Measurements from ENCODE around the gene TMEM151B.

The TMEM151B gene

DNA sequence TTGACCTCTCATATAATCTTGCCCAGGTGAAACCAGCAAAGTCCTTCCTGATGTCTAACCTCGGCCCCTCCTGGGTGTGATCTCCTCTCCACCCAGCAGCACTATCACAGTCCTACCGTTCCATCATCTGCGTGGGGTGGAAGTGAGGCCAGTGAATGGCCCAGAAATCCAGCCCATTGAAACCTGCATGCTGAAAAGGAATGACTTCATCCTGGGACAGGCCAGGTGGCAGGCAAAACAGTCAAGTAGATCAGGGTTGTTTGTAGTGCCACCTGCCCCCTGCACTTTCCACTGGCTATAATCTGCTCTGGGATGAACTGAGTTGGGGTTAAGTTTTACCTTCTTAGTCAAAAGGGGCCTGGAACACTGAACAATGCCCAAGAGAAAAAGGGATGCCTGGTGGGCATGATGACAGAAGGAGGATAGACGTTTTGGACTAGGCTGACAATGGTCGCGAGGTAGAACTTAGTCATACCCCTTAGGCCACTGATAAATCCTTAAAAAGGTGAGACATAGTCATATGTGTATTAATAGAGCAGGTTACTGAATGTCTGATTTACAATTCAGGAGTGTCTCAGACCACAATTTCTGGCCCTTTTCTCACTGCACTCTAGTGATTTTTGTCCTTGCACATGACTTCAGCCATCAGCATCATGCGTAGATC, 31.4 kb upstream of the TMEM151B start:
- H3K9me2 ChIP-seq (replicated peaks; ENCODE audit: insufficient read depth, low read length), result no peaks in the 10 kb centered on the region
- H3K36me3 ChIP-seq (replicated peaks; ENCODE audit: insufficient read depth, low read length), result no peaks in the 10 kb centered on the region
- no peak overlapping the region for H3K27ac ChIP-seq (ENCODE audit: low read length)
- H3K4me3 ChIP-seq (ENCODE audit: low read length), result no peak overlapping the region
- H3K4me1 ChIP-seq (ENCODE audit: low read length), result peaks cover 5% of the 10 kb centered on the region
- TF ChIP-seq EZH2phosphoT487 (IDR thresholded peaks at IDR 0.05; ENCODE audit: low read length), result no peak
- TF ChIP-seq, protein P1, sequence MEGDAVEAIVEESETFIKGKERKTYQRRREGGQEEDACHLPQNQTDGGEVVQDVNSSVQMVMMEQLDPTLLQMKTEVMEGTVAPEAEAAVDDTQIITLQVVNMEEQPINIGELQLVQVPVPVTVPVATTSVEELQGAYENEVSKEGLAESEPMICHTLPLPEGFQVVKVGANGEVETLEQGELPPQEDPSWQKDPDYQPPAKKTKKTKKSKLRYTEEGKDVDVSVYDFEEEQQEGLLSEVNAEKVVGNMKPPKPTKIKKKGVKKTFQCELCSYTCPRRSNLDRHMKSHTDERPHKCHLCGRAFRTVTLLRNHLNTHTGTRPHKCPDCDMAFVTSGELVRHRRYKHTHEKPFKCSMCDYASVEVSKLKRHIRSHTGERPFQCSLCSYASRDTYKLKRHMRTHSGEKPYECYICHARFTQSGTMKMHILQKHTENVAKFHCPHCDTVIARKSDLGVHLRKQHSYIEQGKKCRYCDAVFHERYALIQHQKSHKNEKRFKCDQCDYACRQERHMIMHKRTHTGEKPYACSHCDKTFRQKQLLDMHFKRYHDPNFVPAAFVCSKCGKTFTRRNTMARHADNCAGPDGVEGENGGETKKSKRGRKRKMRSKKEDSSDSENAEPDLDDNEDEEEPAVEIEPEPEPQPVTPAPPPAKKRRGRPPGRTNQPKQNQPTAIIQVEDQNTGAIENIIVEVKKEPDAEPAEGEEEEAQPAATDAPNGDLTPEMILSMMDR (IDR thresholded peaks at IDR 0.05; ENCODE audit: low read length), result no peak
- no peak for TF ChIP-seq EZH2 (optimal IDR thresholded peaks at IDR 0.05; ENCODE audit: low read depth, low read length)
- no peaks in the 10 kb centered on the region for H3K79me2 ChIP-seq (ENCODE audit: low read length)
- no peak for DNase-seq
- no peak overlapping the region for H3K4me2 ChIP-seq (ENCODE audit: low read depth, low read length)
- H2AFZ ChIP-seq (ENCODE audit: low read length), result no peak overlapping the region
- H3K27me3 ChIP-seq (replicated peaks; ENCODE audit: insufficient read depth, low read length), result no peaks in the 10 kb centered on the region
- H3K9ac ChIP-seq (ENCODE audit: low read length), result no peak overlapping the region
- H3F3A ChIP-seq (ENCODE audit: insufficient read depth, low read length), result 0 out of 2 replicates have a peak, but pooled peaks cover 7% of the 10 kb centered on the region
- H3K9me3 ChIP-seq (replicated peaks; ENCODE audit: insufficient read depth, low read length), result no peaks in the 10 kb centered on the region
- no peaks in the 10 kb centered on the region for H4K20me1 ChIP-seq (ENCODE audit: insufficient read depth, low read length)

DNA sequence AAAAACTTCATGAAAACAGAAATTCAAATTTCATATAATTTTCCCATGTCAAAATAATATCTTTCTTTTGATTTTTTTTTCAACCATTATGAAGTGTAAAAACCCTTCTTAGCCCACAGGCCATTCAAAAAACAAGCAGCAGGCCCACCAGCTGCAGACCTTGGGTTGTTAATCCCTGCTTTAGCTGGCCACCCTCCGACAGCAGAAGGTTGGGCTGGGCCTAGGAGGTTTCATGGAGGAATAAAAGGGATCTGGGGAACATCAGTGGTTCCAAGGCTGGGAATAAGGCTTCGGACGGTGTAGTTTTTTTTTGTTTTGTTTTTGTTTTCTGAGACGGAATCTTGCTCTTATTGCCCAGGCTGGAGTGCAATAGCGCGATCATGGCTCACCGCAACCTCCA, 26.9 kb upstream of the TMEM151B start:
- no peak overlapping the region for H3K9ac ChIP-seq (ENCODE audit: low read length)
- H2AFZ ChIP-seq (ENCODE audit: low read length), result no peak overlapping the region
- H4K20me1 ChIP-seq (ENCODE audit: insufficient read depth, low read length), result peaks cover 10% of the 10 kb centered on the region
- no peaks in the 10 kb centered on the region for H3K27me3 ChIP-seq (replicated peaks; ENCODE audit: insufficient read depth, low read length)
- H3K9me3 ChIP-seq (replicated peaks; ENCODE audit: insufficient read depth, low read length), result no peaks in the 10 kb centered on the region
- H3K27ac ChIP-seq (ENCODE audit: low read length), result no peak overlapping the region
- DNase-seq, result no peak
- H3K36me3 ChIP-seq (replicated peaks; ENCODE audit: insufficient read depth, low read length), result no peaks in the 10 kb centered on the region; the same call in 1 of the 2 replicates
- peaks cover 8% of the 10 kb centered on the region for H3K4me1 ChIP-seq (ENCODE audit: low read length)
- H3K4me2 ChIP-seq (ENCODE audit: low read depth, low read length), result no peak overlapping the region
- TF ChIP-seq EZH2phosphoT487 (IDR thresholded peaks at IDR 0.05; ENCODE audit: low read length), result no peak
- TF ChIP-seq, protein P1 (IDR thresholded peaks at IDR 0.05; ENCODE audit: low read length), result no peak
- H3K79me2 ChIP-seq (ENCODE audit: low read length), result peaks cover 22% of the 10 kb centered on the region
- no peak overlapping the region for H3K4me3 ChIP-seq (ENCODE audit: low read length)
- no peaks in the 10 kb centered on the region for H3K9me2 ChIP-seq (replicated peaks; ENCODE audit: insufficient read depth, low read length)
- H3F3A ChIP-seq (ENCODE audit: insufficient read depth, low read length), result peaks cover 20% of the 10 kb centered on the region

DNA sequence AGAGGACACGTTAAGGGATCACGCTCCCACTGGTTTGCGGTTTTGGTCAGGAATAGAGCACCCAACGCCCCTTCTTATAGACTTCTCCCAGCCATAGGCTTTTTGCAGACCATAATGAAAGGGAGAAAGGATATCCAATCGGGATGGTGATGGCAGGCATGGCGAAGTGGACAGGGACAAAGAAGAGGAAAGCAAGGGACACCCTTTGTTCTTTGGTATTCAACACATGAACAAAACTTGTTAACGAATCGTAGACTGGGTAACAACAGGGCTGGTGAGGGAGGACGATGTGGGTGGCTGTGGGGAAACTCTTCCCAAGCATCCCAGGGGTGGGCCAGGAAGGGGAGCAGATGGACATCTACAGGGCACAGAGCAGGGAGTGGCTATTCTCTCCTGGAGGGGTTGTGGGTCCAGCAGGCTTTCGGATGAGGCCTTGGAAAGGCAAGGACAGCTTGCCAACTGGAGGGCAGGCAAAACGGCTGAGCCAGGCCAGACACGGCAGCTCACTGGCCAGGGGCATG, 24.8 kb upstream of the TMEM151B start:
- peak overlapping the region; percentile 99 for H3K4me3 ChIP-seq (ENCODE audit: low read length)
- peaks cover 39% of the 10 kb centered on the region for H3F3A ChIP-seq (ENCODE audit: insufficient read depth, low read length)
- no peaks in the 10 kb centered on the region for H3K9me3 ChIP-seq (replicated peaks; ENCODE audit: insufficient read depth, low read length)
- peak overlapping the region; percentile 85; the same call in 1 of the 2 replicates for H3K27ac ChIP-seq (ENCODE audit: low read length)
- DNase-seq, result no peak
- peaks cover 43% of the 10 kb centered on the region for H3K79me2 ChIP-seq (ENCODE audit: low read length)
- H3K36me3 ChIP-seq (replicated peaks; ENCODE audit: insufficient read depth, low read length), result peaks cover 3% of the 10 kb centered on the region; the same call in 1 of the 2 replicates
- H3K4me1 ChIP-seq (ENCODE audit: low read length), result peaks cover 19% of the 10 kb centered on the region
- H3K9me2 ChIP-seq (replicated peaks; ENCODE audit: insufficient read depth, low read length), result no peaks in the 10 kb centered on the region
- H2AFZ ChIP-seq (ENCODE audit: low read length), result peak overlapping the region; percentile 91
- TF ChIP-seq EZH2 (optimal IDR thresholded peaks at IDR 0.05; ENCODE audit: low read depth, low read length) (no peak), EZH2phosphoT487 (IDR thresholded peaks at IDR 0.05; ENCODE audit: low read length) (no peak)
- TF ChIP-seq, protein P1 (IDR thresholded peaks at IDR 0.05; ENCODE audit: low read length), result no peak
- peaks cover 31% of the 10 kb centered on the region for H4K20me1 ChIP-seq (ENCODE audit: insufficient read depth, low read length)
- H3K4me2 ChIP-seq (ENCODE audit: low read depth, low read length), result peak overlapping the region; percentile 93
- H3K9ac ChIP-seq (ENCODE audit: low read length), result peak overlapping the region; percentile 99; the same call in 1 of the 2 replicates
- H3K27me3 ChIP-seq (replicated peaks; ENCODE audit: insufficient read depth, low read length), result no peaks in the 10 kb centered on the region

Data from MM.1S (cell line).